Testis (tissue), 2 donors: ENCODE measurements around the gene FHOD3.

Experiments
- CTCF ChIP-seq, 3 experiments: fragments of 450-650 bp in 2 of 3; fragments of 200-600 bp in 1 of 3; sonication (generic) in 1 of 3; IDR thresholded peaks; one replicate each; pipeline ENCODE4 v1.5.1; 2016 to 2019; ENCODE audit warnings: antibody characterized with exemption in 3 of 3, mild to moderate bottlenecking in 2 of 3, moderate library complexity in 1 of 3
- POLR2A ChIP-seq: fragments of 450-650 bp; IDR thresholded peaks from one replicate; pipeline ENCODE4 v1.6.1; 2017; ENCODE audit warnings: antibody characterized with exemption, mild to moderate bottlenecking, moderate library complexity

GRCh38 chr18:36719630-36720029 is 422.1 kb downstream of the FHOD3 start:
- no peak for TF ChIP-seq CTCF (IDR thresholded peaks at IDR 0.05)
- no peak for TF ChIP-seq POLR2A
